GM15510 (cell line): ENCODE data around the gene PTPRO.

Experiments
- POLR2A ChIP-seq: IDR thresholded peaks from 3 replicates; pipeline ENCODE4 v1.6.1; 2011; ENCODE audit warnings: borderline replicate concordance; ENCODE audit not compliant: insufficient read length; ENCODE audit errors: extremely low read depth

The PTPRO gene

DNA sequence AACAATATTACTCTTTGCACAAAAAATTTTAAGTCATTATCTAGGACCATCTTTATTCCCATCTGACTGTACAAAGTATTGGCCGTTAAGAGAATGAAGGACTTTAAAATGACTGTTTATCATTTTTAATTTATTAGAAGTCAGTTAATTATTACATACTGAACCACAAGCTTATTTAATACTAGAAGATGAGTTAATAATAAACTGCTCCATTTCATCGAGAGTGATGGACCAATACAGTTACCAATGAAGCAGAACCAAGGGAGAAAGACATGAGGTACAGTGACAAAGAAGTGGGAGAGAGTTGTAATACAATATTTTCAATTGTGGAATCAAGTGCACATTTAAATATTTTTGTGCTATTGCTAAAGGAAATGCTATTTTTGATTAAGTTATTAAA lies 83.3 kb downstream of the PTPRO start:
- no peak for TF ChIP-seq POLR2A

GRCh38 chr12:15407025-15407424 lies 84.7 kb downstream of the PTPRO start:
- TF ChIP-seq POLR2A, result no peak

- TF ChIP-seq POLR2A, result no peak
Measured at GRCh38 chr12:15411842-15412241, 89.5 kb downstream of the PTPRO start.

- no peak for TF ChIP-seq POLR2A
Measured at GRCh38 chr12:15417691-15418090, 95.4 kb downstream of the PTPRO start.

- no peak for TF ChIP-seq POLR2A
Measured at GRCh38 chr12:15423629-15424028, 101.3 kb downstream of the PTPRO start.

- TF ChIP-seq POLR2A, result no peak
Measured at GRCh38 chr12:15427913-15428312, 105.6 kb downstream of the PTPRO start.

GRCh38 chr12:15428632-15429031 lies 106.3 kb downstream of the PTPRO start:
- no peak for TF ChIP-seq POLR2A

DNA sequence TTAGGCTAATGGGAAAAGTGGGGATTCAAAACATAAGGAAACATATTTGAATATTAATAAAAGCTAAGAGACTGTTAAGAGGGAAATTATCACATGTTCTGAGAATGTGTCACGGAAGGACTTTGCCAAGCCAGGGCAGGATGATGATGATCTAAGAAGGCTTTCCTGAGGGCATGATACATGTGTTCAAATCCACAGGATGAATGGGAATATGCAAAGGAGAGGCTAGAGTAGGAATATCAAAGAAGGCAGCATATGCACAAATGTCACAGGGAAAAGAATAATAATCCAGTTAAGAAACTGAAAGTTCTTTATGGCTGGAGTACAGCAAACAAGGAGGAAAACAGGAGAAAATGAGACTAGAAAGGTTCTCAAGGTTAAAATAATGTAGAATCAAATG lies 107.0 kb downstream of the PTPRO start:
- no peak for TF ChIP-seq POLR2A

DNA sequence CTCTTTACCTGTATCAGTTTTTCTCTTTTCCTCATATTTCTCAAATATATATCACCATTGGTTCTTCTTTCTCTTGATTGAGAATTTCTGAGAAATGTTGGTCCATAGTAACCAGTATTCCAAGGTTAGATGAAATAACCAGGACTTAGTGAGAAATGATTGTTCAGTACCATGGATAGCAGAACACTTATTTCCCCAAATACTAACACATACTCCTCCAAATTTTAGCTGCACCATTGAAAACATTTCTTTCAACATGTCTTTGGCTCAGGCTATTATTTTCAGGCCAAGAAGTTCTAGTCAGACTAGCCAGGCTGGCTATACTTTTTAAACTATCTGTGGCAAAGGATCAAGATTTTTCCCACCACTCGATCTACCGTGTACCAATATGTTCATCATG lies 113.3 kb downstream of the PTPRO start:
- no peak for TF ChIP-seq POLR2A

GRCh38 chr12:15439459-15439858 lies 117.2 kb downstream of the PTPRO start:
- TF ChIP-seq POLR2A, result no peak

DNA sequence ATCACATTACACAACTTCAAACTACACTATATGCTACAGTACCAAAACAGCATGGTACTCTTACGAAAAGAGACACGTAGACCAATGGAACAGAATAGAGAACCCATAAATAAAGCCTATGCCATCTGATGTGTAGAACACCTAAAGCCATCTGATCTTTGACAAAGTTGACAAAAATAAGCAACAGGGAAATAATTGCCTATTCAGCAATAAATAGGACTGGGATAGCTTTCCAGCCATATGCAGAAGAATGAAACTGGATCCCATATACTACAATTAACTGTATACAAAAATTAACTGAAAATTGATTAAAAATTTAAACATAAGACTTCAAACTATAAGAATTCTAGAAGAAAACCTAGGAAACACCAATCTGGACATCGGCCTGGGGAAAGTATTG lies 120.7 kb downstream of the PTPRO start:
- TF ChIP-seq POLR2A, result no peak

DNA sequence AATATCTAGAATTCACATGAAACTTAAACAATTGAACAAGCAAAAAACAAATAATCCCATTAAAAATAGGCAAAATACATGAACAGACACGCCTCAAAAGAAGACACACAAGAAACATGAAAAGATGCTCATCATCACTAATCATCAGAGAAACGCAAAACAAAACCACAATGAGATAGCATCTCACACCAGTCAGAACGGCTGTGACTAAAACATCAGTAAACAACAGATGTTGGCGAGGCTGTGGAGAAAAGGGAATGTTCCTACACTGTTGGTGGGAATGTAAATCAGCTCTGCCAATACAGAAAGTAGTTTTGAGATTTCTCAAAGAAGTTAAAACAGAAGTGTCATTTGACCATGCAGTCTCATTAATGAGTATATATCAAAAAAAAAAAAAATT lies 121.3 kb downstream of the PTPRO start:
- no peak for TF ChIP-seq POLR2A

GRCh38 chr12:15444523-15444922 lies 122.2 kb downstream of the PTPRO start:
- TF ChIP-seq POLR2A, result no peak

- TF ChIP-seq POLR2A, result no peak
Measured at GRCh38 chr12:15446807-15447206, 124.5 kb downstream of the PTPRO start.

GRCh38 chr12:15453613-15454012 lies 131.3 kb downstream of the PTPRO start:
- TF ChIP-seq POLR2A, result no peak

- TF ChIP-seq POLR2A, result no peak
Measured at GRCh38 chr12:15458008-15458407, 135.7 kb downstream of the PTPRO start.

DNA sequence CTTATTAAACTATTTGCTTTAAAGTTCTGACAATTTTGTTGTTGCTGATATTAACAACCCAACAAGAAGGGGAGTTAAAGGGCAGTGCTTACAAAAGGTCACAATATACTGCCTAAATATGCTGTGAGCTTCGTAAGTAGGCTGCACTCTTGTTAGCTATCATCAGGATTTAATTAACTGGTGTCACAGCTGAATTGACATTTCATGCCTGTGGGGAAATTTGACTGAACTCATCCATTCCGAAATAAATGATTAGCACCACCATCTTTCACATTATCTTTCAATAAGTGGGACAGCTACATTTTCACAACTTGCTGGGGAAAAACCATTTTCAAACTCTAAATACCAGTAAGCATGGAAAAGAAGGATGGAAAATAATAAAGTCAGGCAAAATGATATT lies 146.6 kb downstream of the PTPRO start:
- TF ChIP-seq POLR2A, result no peak
